ENCODE measurements around the gene SMAD3.
"Not testable (repeated sequence)": the region's sequence is repeated elsewhere in the genome, so short reads cannot be mapped to it uniquely, and the experiment has no call there.

Gene SMAD3

GRCh38 chr15:67115586-67115969, 50.2 kb downstream of the SMAD3 start:
- no peak for DNase-seq

DNA sequence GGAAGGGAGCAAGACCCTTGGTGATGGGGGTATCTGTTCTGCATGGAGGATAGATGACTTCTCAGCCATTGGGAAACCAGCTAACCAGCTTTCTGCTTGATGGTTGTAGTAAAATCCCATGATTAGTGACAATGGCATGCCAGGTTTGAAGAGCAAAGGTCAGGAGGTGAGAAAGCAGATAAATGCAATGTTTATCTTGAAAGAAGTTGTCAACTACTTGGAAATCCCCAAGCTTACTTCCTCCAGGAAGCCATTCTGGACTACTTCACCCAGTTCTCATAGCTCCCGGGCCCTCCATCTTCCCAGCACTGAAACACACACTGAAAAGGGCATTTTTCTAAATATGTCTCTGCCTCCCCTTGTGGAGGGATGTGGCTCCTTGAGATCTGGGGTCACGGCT, 51.3 kb downstream of the SMAD3 start:
- DNase-seq: no peak

- peak; percentile 24 to 45 for DNase-seq
Measured at GRCh38 chr15:67117370-67117769, 52.0 kb downstream of the SMAD3 start.

GRCh38 chr15:67118808-67119207, 53.4 kb downstream of the SMAD3 start:
- no peak for DNase-seq

DNA sequence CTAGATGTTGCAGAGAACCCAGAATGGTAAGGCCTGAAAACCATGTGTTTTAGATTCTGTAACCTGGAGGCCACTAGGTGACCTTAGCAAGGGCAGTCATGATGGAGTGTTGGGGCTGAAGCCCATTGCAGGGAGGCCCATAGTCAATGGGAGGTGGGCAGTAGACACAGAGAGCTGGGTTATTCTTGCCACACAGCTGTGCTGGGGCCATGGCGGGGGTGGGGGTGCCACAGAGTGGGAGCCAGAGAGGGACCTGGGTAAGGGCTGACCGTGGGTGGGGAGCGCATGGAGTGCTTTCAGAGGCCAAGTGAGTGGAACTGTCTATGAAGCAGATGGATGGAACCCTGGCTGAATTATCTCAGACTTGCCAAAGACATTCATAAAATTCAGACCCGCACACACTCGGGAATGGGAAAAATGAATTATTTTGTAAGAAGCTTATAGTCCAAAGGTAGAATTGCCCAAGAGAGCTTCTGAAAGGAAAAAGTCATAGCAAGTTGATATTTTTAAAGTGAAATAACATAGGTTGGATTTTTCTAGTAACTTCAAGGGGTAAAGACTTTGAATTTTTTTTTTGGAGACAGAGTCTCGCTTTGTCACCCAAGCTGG, 53.9 kb downstream of the SMAD3 start:
- DNase-seq: no peak

DNA sequence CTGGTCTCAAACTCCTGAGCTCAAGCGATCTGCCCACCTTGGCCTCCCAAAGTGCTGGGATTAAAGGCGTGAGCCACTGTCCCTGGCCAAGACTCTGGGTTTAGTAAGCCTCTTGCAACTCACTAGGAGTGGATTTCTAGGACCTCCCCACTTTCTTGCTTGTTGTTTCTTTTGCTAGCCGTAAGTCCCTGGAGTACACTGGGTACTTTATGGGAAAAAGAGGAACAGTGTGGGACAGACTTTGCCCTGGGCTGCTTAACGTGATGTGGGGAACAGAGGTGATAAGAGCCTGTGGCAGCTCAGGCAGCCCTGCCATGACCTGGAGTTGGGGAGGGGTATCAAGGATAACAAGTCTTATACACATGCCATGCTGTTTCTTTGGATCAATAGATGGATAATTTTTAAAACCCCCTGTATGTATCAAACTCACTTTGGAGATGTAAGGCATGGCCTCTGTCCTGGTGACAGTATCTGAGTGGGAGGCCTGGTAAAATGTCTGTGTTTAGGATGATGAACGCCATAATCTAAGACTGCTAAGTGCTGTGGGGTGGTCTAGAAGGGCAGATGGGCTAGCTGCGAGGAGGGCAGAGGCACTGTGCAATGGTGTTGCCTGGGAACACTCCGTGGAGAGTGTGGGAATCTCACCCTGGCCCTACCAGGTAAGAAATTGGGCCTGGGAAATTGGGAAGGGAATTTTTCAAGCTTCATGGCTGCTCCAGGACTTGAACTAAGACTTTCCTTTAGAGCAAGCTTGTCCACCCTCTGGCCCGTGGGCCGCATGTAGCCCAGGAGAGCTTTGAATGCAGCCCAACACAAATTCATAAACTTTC, 54.8 kb downstream of the SMAD3 start:
- DNase-seq: no peak

GRCh38 chr15:67120839-67121643, 55.6 kb downstream of the SMAD3 start:
- DNase-seq: no peak

DNA sequence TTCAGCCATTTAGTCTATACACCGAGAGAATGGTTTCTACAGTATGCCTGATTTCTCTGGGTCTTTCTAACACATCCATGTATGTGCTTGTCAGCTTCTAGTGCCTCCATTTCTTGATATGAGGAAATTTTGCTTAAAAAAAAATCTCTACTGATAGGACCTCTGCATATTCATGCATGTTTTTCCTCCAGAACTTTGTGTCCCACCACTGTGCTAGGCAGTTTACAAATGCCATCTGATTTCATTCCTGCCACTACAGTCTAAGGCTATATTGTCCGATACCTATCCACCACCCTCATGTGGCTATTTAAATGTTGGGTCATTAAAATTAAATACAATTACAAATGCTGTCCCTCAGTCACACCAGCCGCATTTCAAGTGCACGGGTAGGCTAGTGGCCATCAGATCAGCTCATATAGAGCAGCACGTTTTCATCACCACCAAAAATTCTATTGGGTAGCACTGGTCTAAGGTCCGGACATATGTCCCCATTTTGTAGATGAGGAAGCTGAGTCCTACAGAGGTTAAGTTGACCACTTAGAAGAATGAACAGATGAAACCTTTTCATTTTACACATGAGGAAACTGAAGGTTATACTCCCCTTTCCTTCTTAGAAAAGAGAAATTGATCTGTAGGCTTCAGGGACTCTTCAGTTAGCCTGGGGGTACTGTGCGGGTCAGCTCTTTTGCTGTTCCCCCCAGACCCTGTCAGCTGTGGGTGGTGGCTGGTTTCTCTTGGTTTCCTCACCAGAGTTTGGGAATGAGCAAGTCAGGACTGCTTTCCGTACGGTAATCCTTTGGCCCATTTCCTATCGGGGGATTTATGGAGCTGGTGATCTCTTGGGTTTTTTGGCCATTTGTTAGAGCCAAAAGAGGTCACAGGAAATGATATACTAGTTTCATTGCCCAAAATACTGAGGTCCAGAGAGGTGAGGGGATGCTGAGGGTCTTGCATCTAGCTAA, 56.5 kb downstream of the SMAD3 start:
- no peak for DNase-seq

- DNase-seq: not testable (repeated sequence)
Measured at GRCh38 chr15:67122816-67123215, 57.4 kb downstream of the SMAD3 start.

DNA sequence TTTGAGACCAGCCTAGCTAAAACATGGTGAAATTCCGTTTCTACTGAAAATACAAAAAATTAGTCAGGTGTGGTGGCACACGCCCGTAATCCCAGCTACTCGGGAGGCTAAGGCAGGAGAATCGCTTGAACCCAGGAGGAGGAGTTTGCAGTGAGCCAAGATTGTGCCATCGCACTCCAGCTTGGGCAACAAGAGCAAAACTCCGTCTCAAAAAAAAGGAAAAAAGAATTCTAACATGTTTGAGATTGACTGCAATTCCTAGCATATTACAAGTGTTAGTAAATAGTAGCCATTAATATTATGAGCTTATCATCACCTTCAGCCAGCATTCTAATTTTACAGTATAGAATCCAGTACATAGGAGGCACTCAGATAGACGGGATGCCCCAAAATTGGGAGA, 57.9 kb downstream of the SMAD3 start:
- DNase-seq: not testable (repeated sequence)

- no peak for DNase-seq
Measured at GRCh38 chr15:67124111-67124510, 58.7 kb downstream of the SMAD3 start.

DNA sequence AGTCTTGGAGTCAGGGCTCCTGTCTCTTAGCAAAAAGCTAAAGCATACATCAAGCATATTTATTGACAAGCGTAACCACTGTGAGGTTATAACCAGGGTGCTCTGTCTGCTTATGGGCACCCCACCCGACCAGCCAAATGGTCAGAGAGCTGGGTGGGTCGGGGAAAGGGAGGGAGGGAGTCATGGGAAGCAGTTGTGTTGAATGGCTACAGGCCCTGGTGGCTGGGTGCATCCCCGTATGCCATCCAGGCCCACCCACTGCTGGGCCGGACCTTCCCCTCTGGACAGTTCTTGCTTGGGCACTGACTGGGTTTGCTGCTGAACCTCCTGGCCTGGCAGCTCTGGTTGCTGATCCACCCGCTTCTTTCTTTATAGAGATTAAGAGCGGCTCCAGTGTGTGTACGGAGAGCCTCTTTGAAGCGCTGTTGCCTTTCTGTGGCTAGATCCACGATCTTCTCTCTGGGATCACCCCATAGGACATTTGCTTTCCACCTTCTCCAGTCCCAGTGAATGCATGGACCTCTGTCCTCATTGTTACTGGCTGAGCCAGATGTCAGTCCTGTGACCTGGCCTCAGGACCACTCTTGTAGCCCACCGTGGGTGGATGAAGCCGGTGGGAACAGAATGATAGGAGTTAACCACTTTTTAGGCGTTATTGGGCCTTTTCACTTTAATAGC, 59.6 kb downstream of the SMAD3 start:
- no peak for DNase-seq

DNA sequence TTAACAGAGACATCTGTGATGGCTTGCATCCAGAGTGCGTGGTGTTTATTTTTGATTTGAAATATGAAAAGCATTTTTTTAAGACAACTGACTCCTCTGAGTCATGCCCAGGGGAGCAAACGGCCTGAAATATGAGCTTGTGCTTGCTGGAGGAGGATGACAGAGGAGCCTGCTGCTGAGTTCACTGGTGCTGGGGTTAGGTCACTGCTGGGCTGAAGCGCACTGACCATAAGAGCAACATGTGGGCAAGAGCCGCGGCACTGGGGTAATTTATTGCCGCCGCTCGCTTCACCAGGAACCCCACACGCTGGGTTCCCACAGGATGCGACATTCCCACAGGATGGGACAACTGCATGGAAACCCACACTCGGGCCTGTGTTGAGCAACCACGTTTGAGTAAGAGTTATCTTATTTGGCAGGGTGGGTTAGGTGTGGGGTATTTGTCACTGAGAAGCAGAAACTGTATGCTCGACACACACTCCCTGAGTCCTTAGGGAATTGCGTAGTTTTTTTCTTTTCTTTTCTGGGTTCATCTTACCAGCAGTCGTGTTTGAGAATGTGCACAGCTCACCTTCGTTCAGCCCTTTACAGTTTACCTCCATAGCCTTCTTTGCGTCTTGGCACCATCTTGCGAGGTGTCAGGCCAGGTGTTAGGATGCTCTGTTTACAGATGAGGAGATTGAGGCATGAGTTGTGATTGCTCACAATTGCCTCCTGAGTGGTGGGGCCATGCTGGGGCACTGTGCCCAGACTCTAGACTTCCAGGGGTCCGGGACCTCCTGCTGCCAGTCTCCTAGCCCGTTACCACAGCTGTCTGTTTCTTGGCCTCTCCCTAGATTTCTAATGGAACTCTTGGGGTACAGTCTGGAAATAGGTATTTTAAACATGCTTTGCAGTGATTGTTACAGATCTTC, 60.4 kb downstream of the SMAD3 start:
- DNase-seq: no peak

DNA sequence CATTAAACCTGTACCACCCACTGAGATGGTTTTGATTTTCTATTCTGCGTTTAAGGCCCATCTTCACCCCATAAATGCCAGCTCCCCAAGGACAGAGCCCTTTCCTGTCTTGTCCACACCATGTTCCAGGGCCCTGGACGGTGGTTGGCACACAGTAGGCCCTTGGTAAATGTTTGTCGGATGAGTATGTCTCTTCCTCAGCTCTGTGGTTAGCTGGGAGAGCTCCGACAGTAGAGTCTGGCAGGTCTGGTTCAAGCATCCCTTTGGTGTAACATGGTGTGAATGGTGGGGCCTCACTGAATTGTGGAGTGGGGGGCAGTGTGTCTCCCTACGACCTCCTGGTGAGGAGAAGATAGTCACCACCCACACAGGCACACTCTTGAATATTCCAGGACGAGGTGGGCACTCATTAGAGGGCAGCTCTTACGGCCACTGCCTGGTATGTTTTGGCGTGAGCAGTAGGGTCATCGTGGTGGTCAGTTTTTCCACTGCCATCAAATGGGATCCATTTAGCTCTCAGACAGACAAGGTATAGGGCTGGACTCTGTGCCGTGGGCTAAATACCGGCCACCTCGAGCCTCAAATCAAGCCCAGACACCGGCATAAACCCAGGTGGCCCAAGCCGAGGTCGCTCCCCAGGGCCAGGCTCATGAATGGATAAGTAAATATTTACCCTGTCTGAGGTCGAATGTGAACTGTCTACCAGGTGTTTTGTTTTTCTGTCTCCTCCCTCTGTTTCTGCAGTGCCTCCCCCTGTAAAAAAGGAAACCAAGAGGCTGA, 61.3 kb downstream of the SMAD3 start:
- no peak for DNase-seq

DNA sequence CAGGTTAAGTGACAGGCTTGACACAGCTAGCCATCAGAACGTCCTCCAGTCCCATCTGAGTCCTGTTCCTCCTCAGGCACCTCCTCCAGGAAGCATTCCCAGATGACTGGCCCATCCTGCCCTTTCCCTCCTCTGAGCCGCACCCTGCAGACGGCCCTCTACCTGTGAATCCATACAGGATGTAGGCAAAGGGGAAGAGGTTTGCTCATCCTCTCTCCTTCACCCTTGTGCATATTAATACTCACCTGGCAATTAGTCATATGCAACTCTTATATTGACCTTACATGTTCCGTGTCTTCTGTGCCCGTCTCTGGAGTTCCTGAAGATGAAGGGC, 61.9 kb downstream of the SMAD3 start:
- no peak for DNase-seq

DNA sequence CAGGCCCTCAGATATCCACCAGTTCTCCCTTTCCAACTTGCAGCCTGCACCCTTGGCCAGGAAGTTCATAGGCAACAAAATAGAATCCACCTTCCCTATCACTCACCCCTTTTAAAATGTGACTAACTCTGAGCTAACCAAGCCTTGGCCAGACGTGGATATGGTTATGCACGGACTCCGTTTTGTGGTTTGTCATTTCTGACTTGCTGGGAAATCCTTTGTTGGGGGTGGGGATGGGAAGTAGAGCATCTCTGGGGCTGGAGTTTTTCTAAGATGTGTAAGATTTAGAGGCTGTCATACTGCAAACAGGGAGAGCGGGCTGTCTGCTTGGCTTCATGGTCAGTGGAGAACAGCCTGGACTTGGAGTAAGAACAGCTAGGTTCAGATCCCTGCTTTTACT, 62.6 kb downstream of the SMAD3 start:
- no peak for DNase-seq

- DNase-seq: no peak
Measured at GRCh38 chr15:67130166-67130565, 64.8 kb downstream of the SMAD3 start.

DNA sequence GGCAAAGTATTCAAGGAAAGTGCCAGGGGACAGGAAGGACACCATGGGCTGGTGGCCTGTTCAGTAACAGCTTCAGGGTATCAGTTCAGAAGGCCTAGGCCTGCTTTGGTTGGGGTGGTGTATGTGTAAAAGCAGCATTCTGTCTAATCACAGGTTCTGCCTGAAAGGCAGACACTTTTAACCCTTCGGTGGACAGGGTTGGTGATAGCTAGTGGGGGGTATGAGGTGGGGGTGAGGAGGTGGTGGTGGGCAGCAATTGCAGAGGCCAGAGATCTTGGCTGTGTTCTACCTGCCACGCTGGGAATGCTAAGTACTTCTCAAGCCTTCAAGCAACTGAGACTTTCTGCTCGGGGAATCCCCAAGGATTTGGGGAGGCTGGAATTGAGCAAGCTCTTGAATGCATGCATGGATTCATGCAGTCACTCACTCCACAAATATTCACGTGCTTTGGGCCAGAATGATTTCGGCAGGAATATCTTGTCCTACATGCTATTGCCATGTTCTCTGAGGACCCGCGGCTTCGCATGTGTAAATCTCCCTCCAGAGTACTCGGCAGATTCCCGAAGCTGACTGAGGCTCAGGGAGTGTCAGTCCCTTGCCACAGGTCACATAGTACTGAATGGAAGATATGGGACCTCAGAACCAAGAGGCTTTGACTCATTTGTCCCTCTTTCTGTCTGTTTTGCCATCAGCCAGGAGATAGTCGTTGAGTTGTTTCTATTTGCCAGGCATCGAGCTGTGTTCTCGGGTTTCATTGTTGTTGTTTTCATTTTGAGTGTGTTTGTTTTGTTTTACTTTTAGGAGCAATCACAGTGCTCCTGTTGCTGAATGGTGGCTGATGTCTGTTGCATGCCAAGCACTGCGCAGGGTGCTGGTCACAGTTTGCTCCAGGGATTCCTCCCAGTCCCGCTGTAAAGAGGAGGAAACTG, 65.5 kb downstream of the SMAD3 start:
- no peak for DNase-seq

- DNase-seq: no peak
Measured at GRCh38 chr15:67132276-67132675, 66.9 kb downstream of the SMAD3 start.
